Gastrocnemius medialis (tissue), 4 donors: ENCODE data around the gene FGFRL1.

Experiments used
- POLR2A ChIP-seq, 2 donors: fragments of 450-650 bp; IDR thresholded peaks; one replicate each; pipeline ENCODE4 v1.6.1; 2017; ENCODE audit warnings: antibody characterized with exemption in 2 of 2, mild to moderate bottlenecking in 2 of 2, moderate library complexity in 2 of 2
- TF ChIP-seq, protein P1 (sequence below), 5 experiments: fragments of 450-650 bp in 3 of 5; fragments of 200-600 bp in 2 of 5; sonication (generic) in 2 of 5; IDR thresholded peaks in 4 of 5; conservative IDR thresholded peaks in 1 of 5; 1 replicate in 4 of 5; 2 replicates in 1 of 5; pipeline ENCODE4 v1.5.1; 2016 to 2019; ENCODE audit warnings: antibody characterized with exemption in 5 of 5, mild to moderate bottlenecking in 3 of 5, moderate library complexity in 3 of 5

DNA sequence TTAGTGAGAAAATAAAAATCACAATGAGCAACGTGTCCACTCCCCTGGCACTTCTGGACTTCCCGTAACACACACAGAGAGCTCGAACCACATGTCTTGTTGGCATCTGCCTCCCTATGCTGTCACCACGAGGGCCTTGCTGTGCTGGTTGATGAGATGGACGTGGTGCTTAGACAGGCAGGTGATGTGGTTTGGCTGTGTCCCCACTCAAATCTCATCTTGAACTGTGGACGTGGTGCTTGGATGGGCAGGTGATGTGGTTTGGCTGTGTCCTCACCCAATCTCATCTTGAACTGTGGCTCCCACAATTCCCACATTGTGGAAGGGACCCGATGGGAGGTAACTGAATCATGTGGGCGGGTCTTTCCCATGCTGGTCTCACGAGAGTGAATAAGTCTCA is 40.0 kb downstream of the FGFRL1 start:
- TF ChIP-seq, protein P1, sequence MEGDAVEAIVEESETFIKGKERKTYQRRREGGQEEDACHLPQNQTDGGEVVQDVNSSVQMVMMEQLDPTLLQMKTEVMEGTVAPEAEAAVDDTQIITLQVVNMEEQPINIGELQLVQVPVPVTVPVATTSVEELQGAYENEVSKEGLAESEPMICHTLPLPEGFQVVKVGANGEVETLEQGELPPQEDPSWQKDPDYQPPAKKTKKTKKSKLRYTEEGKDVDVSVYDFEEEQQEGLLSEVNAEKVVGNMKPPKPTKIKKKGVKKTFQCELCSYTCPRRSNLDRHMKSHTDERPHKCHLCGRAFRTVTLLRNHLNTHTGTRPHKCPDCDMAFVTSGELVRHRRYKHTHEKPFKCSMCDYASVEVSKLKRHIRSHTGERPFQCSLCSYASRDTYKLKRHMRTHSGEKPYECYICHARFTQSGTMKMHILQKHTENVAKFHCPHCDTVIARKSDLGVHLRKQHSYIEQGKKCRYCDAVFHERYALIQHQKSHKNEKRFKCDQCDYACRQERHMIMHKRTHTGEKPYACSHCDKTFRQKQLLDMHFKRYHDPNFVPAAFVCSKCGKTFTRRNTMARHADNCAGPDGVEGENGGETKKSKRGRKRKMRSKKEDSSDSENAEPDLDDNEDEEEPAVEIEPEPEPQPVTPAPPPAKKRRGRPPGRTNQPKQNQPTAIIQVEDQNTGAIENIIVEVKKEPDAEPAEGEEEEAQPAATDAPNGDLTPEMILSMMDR (IDR thresholded peaks at IDR 0.05 in 4 of 5, conservative IDR thresholded peaks at IDR 0.05 in 1 of 5): no peak
- no peak for TF ChIP-seq POLR2A (IDR thresholded peaks at IDR 0.05)
